Activated T-cell treated with anti-CD3 and anti-CD28 coated beads for 4 hours (primary cell): Measurements from ENCODE around the gene NR1H2.
"Not testable (repeated sequence)": the region's sequence is repeated elsewhere in the genome, so short reads cannot be mapped to it uniquely, and the experiment has no call there.

Source experiments
- DNase-seq: peaks from one replicate; pipeline ENCODE4 v3.0.0-alpha.2; 2020

The NR1H2 gene

GRCh38 chr19:50347089-50347581 is 29.1 kb upstream of the NR1H2 start:
- not testable (repeated sequence) for DNase-seq

GRCh38 chr19:50349277-50350057 is 26.8 kb upstream of the NR1H2 start:
- DNase-seq = no peak

GRCh38 chr19:50352242-50352641 is 24.0 kb upstream of the NR1H2 start:
- no peak for DNase-seq

DNA sequence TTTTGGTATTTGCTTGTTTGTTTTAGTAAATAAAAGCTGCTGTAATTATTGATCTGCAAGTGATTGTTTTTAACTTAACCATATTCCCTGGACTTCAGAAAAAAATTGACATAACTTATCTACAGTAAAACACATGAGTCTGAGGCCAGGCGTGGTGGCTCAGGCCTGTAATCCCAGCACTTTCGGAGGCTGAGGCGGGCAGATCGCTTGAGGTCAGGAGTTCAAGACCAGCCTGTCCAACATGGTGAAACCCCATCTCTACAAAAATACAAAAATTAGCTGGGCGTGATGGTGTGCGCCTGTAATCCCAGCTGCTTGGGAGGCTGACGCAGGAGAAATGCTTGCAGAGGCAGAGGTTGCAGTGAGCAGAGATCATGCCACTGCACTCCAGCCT is 22.8 kb upstream of the NR1H2 start:
- DNase-seq = not testable (repeated sequence)

DNA sequence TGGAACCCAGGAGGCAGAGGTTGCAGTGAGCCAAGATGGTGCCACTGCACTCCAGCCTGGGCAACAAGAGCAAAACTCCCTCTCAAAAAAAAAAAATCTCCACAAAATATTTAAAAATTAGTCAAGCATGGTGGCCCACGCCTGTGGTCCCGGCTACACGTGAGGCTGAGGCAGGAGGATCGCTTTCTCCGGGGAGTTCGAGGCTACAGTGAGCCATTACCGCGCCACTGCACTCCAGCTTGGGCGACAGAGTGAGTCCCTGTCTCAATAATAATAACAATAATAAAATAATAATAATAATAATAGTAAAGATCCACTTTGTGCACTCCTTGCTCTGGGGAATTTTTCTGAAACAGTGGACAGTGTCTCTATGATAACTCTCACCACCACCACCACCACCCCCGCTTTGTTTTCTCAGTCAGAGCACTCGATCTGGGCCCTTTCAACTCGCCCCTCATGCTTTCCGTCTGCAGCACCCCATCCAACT is 19.5 kb upstream of the NR1H2 start:
- no peak for DNase-seq

GRCh38 chr19:50357178-50358100 is 18.8 kb upstream of the NR1H2 start:
- peak; percentile 90 for DNase-seq

GRCh38 chr19:50358483-50359327 is 17.6 kb upstream of the NR1H2 start:
- DNase-seq = peak; percentile 71

GRCh38 chr19:50359328-50359818 is 16.9 kb upstream of the NR1H2 start:
- no peak for DNase-seq

- no peak for DNase-seq
These were observed 14.8 kb upstream of the NR1H2 start for GRCh38 chr19:50361290-50362029.

- no peak for DNase-seq
These were observed 14.2 kb upstream of the NR1H2 start for GRCh38 chr19:50362030-50362412.

DNA sequence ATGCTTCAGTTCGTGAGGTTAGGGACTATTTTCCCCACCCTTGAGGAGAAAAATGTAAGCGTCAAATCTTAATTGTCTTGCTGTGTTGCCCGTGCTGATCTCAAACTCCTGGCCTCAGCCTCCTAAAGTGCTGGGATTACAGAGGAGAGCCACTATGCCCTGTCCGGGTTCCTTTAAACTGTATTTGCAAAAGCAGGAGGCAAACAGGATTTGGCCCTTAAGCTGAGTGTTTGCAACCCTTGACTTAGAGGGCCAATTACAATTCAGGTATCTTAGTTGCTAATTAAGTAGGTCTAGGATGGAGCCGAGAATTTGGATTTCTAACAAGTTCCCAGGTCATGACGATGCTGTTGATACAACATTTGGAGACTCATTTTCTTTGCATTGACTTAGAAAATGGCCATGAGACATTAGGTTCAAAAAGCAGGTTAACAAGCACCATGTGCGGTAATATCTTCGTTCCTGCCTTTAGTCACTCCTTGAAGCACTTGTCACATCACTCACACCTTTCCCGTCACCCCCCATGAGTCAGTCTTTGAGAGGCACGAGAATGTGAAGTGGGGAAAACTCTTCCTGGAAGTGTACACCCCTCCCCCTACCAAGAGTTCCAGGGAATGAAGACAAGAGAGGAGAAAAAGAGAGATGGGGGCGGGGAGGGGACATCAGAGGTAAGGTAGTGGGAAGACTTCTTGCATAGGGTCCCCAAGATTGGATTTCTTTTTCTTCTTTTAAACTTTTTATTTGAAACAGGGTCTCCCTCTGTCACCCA is 13.4 kb upstream of the NR1H2 start:
- no peak for DNase-seq

DNA sequence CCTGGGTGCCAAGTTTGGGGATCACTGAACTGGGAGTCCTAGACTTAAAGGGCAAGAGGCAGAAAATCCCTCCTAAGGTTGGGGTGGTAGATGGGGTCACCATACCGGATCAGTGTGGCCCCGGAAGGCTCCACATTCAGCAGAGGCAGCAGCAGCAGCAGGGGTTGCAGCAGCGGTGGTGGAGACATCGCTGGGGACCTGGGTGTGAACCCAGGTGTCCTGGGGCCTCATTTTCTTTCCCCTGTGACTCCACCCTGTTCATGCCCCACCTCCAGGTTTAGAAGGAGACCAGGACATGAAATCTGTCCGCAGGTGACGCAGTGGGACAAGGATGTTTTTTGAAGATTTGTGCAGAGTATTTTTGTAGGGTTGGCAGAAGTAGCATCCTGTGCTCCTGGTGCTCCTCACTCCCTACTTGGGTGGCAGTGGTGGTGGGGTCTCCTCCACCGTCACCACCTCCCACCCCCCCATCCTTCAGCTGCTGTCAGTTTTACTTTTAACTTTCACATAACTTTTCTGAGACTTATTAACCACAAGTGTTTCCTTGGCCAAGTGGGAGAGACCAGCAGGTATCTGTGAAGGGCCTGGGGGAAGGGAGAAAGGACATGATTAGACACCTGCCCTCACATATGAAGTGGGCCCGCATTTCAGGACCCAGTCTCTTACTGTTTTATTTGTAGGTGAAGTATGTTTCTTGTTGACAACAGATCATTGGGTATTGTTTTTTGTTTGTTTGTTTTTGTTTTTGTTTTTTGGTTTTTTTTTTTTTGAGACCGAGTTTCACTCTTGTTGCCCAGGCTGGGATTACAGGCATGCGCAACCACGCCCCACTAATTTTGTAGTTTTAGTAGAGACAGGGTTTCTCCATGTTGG is 10.6 kb upstream of the NR1H2 start, which contains the start of gene NAPSA:
NAPSA (minus strand) TSS at position 206 of the 873 bp plus-strand sequence; CDS start at position 188, 18 bp downstream.
- no peak for DNase-seq

- peak; percentile 75 for DNase-seq
These were observed 7.3 kb upstream of the NR1H2 start for GRCh38 chr19:50368649-50369570.

- no peak for DNase-seq
These were observed 4.3 kb upstream of the NR1H2 start for GRCh38 chr19:50371914-50372475.

GRCh38 chr19:50377051-50377461 is 799 bp downstream of the NR1H2 start:
- peak; percentile 59 for DNase-seq

- no peak for DNase-seq
These were observed 1.3 kb downstream of the NR1H2 start for GRCh38 chr19:50377517-50377916.

- no peak for DNase-seq
These were observed 2.1 kb downstream of the NR1H2 start for GRCh38 chr19:50378169-50378862.

- DNase-seq = no peak
These were observed 2.6 kb downstream of the NR1H2 start for GRCh38 chr19:50378863-50379236.
